ENCODE results near the gene MXI1.
A peak's percentile ranks its signal among the peaks of the same experiment; 100 is the strongest.

The MXI1 gene

DNA sequence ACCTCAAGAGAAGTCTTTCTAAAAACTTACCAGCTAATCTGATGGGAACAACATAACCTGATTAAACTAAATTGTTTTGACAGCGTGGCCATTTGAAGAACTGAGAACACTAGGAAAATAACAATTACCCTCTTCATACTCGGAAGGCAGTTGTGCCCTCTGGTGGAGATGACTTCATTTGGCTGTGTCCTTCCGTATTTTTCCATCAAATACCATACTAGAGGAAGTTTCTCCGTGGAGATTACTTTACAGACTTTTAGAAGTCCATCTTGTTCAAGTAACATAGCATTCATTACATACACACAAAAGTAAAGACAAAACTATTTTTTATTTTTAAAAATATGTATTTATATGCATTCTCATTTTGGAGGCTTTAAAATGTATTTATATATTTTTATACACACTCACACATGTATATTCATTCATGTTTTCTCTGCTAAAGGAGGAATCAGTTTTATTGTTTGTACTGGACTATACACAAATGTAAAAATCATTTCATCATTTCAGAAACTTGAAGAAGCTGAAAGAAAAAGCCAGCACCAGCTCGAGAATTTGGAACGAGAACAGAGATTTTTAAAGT is 72.1 kb downstream of the MXI1 start:
- ATAC-seq (ENCODE audit: low read depth) (peak; percentile 72; the same call in 2 of the 3 replicates), DNase-seq (ENCODE audit: low spot score) (no peak)
- H3K9me3 ChIP-seq (ENCODE audit: severe bottlenecking), result no peaks in the 10 kb centered on the region
- H3K4me1 ChIP-seq (ENCODE audit: insufficient read depth, poor library complexity, severe bottlenecking), result no peaks in the 10 kb centered on the region
- H3K4me3 ChIP-seq (ENCODE audit: severe bottlenecking), result no peak overlapping the region
- TF ChIP-seq, protein P1, sequence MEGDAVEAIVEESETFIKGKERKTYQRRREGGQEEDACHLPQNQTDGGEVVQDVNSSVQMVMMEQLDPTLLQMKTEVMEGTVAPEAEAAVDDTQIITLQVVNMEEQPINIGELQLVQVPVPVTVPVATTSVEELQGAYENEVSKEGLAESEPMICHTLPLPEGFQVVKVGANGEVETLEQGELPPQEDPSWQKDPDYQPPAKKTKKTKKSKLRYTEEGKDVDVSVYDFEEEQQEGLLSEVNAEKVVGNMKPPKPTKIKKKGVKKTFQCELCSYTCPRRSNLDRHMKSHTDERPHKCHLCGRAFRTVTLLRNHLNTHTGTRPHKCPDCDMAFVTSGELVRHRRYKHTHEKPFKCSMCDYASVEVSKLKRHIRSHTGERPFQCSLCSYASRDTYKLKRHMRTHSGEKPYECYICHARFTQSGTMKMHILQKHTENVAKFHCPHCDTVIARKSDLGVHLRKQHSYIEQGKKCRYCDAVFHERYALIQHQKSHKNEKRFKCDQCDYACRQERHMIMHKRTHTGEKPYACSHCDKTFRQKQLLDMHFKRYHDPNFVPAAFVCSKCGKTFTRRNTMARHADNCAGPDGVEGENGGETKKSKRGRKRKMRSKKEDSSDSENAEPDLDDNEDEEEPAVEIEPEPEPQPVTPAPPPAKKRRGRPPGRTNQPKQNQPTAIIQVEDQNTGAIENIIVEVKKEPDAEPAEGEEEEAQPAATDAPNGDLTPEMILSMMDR (IDR thresholded peaks at IDR 0.05; ENCODE audit: poor library complexity, severe bottlenecking), result peak; percentile 92
- H3K27me3 ChIP-seq (ENCODE audit: insufficient read depth, poor library complexity, severe bottlenecking), result no peaks in the 10 kb centered on the region
- peaks cover 6% of the 10 kb centered on the region for H3K36me3 ChIP-seq (ENCODE audit: low read depth)
- no peak overlapping the region for H3K27ac ChIP-seq (ENCODE audit: poor library complexity, severe bottlenecking)

DNA sequence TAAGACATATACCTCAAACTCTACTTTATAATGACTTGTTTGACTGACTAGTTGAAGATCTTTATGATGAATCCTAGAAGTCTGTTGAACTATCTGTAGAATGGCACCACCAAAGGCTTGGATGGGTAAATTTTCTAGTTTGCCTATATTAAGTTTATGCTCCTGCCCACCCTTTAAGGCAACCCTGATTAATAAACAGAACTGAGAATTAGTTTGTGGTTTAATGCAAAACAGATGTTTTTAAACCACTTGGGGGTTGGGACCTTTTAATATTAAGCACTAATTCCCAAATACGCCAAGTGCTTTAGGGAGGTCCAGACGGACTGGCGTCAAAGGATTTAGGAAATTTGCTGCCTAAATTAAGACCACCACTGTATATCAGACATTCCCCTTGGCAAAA is 76.9 kb downstream of the MXI1 start:
- DNase-seq (ENCODE audit: low spot score), result no peak
- no peak for ATAC-seq (ENCODE audit: low read depth)
- H3K4me1 ChIP-seq (ENCODE audit: insufficient read depth, poor library complexity, severe bottlenecking), result no peaks in the 10 kb centered on the region
- TF ChIP-seq, protein P1 (IDR thresholded peaks at IDR 0.05; ENCODE audit: poor library complexity, severe bottlenecking), result no peak
- no peak overlapping the region for H3K4me3 ChIP-seq (ENCODE audit: severe bottlenecking)
- no peaks in the 10 kb centered on the region for H3K9me3 ChIP-seq (ENCODE audit: severe bottlenecking)
- H3K27ac ChIP-seq (ENCODE audit: poor library complexity, severe bottlenecking), result no peak overlapping the region
- H3K27me3 ChIP-seq (ENCODE audit: insufficient read depth, poor library complexity, severe bottlenecking), result no peaks in the 10 kb centered on the region
- H3K36me3 ChIP-seq (ENCODE audit: low read depth), result peaks cover 35% of the 10 kb centered on the region

DNA sequence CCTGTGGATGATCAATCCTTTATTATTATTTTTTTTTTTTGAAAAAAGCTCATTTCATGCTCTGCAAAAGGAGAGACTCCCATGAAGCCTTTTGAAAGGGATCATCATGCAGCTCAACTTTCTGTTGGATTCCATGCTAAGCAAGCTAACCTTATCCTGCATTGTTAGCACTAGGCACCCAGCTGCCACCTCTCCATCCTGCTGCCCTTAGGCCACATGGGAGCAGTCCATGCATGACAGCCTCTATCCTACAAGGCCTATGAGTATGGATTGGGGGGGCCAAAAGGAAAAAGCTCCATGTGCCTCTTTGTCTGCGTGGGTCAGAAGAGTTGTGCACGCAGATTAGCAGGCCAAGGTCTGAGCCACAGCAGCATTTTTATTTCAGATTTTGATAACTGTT is 78.1 kb downstream of the MXI1 start:
- TF ChIP-seq, protein P1 (IDR thresholded peaks at IDR 0.05; ENCODE audit: poor library complexity, severe bottlenecking), result no peak
- H3K9me3 ChIP-seq (ENCODE audit: severe bottlenecking), result no peaks in the 10 kb centered on the region

DNA sequence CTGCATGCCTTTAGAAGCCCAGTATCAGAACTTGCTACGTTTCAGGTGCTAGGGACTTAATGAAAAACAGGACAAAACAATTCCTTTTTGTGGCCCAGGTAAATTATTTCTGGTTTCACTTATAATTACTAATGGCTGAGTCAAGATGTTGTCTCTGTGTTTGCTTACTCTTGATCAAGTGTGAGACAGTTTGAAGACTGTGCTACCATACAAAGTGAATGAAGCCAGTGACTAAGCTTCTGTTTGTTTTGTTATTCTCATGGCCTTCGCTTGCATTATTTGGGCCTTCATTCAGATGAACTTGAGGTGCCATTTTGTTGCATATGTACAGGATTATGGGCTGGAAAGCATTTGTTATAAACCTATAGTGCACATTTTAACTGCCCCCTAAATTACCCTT is 79.4 kb downstream of the MXI1 start:
- Histone ChIP-seq H3K27me3 (ENCODE audit: insufficient read depth, poor library complexity, severe bottlenecking) (no peaks in the 10 kb centered on the region), H3K4me1 (ENCODE audit: insufficient read depth, poor library complexity, severe bottlenecking) (no peaks in the 10 kb centered on the region), H3K4me3 (ENCODE audit: severe bottlenecking) (no peak overlapping the region), H3K27ac (ENCODE audit: poor library complexity, severe bottlenecking) (no peak overlapping the region), H3K36me3 (ENCODE audit: low read depth) (peaks cover 53% of the 10 kb centered on the region), H3K9me3 (ENCODE audit: severe bottlenecking) (no peaks in the 10 kb centered on the region)
- DNase-seq (ENCODE audit: low spot score), result no peak
- peak; percentile 46; the same call in 2 of the 3 replicates for ATAC-seq (ENCODE audit: low read depth)
- TF ChIP-seq, protein P1 (IDR thresholded peaks at IDR 0.05; ENCODE audit: poor library complexity, severe bottlenecking), result no peak

More for the DNA sequence above, 78.1 kb downstream of the MXI1 start:
- H3K4me3 ChIP-seq (ENCODE audit: severe bottlenecking), result no peak overlapping the region
- H3K4me1 ChIP-seq (ENCODE audit: insufficient read depth, poor library complexity, severe bottlenecking), result no peaks in the 10 kb centered on the region
- DNase-seq (ENCODE audit: low spot score) (no peak), ATAC-seq (ENCODE audit: low read depth) (no peak)
- H3K36me3 ChIP-seq (ENCODE audit: low read depth), result peaks cover 40% of the 10 kb centered on the region
- H3K27ac ChIP-seq (ENCODE audit: poor library complexity, severe bottlenecking), result no peak overlapping the region
- no peaks in the 10 kb centered on the region for H3K27me3 ChIP-seq (ENCODE audit: insufficient read depth, poor library complexity, severe bottlenecking)

DNA sequence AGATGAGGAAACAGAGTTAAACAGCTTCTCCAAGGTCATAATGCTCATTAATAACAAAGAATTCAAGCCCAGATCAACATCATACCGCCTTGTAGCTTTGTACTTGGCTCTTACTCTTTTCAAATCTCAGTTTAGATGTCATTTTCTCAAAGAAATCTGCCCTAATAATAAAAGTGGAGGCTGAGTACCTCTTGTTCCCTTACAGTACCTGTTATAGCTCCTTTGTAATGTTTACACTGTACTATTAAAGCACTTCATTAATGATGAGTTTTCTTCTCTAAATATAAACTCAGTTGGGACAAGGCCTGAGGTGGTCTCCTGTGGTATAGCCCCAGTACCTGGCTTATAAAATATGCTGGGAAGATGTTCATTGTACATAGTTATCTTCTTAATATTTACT is 89.6 kb downstream of the MXI1 start:
- Histone ChIP-seq H3K9me3 (ENCODE audit: severe bottlenecking) (no peaks in the 10 kb centered on the region), H3K27ac (ENCODE audit: poor library complexity, severe bottlenecking) (no peak overlapping the region), H3K36me3 (ENCODE audit: low read depth) (peaks cover 99% of the 10 kb centered on the region), H3K4me3 (ENCODE audit: severe bottlenecking) (no peak overlapping the region), H3K27me3 (ENCODE audit: insufficient read depth, poor library complexity, severe bottlenecking) (no peaks in the 10 kb centered on the region), H3K4me1 (ENCODE audit: insufficient read depth, poor library complexity, severe bottlenecking) (peaks cover 3% of the 10 kb centered on the region)
- ATAC-seq (ENCODE audit: low read depth) (no peak), DNase-seq (ENCODE audit: low spot score) (no peak)
- TF ChIP-seq, protein P1 (IDR thresholded peaks at IDR 0.05; ENCODE audit: poor library complexity, severe bottlenecking), result no peak

Data from RWPE2 (cell line).